H1 (cell line): ENCODE measurements around the gene C1orf21. TPM values are rescaled to one million over a fixed set of nuclear protein-coding genes. Genes with fewer than 3 reads are reported as not detected.
A peak's percentile ranks its signal among the peaks of the same experiment; 100 is the strongest.

Experiments used
- CTCF ChIA-PET: fragments of 300-600 bp; sonication (Branson Sonifier 250); formaldehyde crosslinking; loops from one replicate; lab custom pipeline; 2021; ENCODE audit not compliant: partially characterized antibody; lab: Charles Lee
- POLR2A ChIA-PET: fragments of 300-600 bp; sonication (Branson Sonifier 250); formaldehyde crosslinking; loops from one replicate; lab custom pipeline; 2021; ENCODE audit warnings: inconsistent platforms; ENCODE audit not compliant: partially characterized antibody; lab: Charles Lee
- DNase-seq, 2 experiments: peaks; one replicate each; pipeline versions ENCODE4 v3.0.0 to v3.0.0-alpha.2; 2010 to 2022; ENCODE audit warnings: low spot score in 2 of 2, low read depth in 1 of 2, mixed read lengths in 1 of 2
- FAIRE-seq: peaks from 2 replicates; lab custom pipeline; 2011; peaks lifted over from hg19 to GRCh38; lab: Jason Lieb, UNC
- H2AFZ ChIP-seq: 2 replicates; pipeline ENCODE4 v1.8.1; 2012; ENCODE audit warnings: low read length, inconsistent platforms
- H2AK5ac ChIP-seq: 2 replicates; pipeline ENCODE4 v1.6.1; 2013; ENCODE audit warnings: low read depth, low read length
- H2BK120ac ChIP-seq: replicated peaks from 2 replicates; pipeline ENCODE3; 2013; ENCODE audit warnings: low read depth, low read length, inconsistent platforms
- H2BK12ac ChIP-seq: 2 replicates; pipeline ENCODE4 v1.6.1; 2013; ENCODE audit warnings: low read depth, low read length
- H2BK15ac ChIP-seq: 2 replicates; pipeline ENCODE4 v1.6.1; 2013; ENCODE audit warnings: low read length
- H2BK20ac ChIP-seq: 2 replicates; pipeline ENCODE4 v1.6.1; 2013; ENCODE audit warnings: low read length
- H2BK5ac ChIP-seq: 2 replicates; pipeline ENCODE4 v1.6.1; 2013; ENCODE audit warnings: low read depth, low read length
- H3K14ac ChIP-seq: 2 replicates; pipeline ENCODE4 v1.6.1; 2013; ENCODE audit warnings: inconsistent platforms; ENCODE audit not compliant: insufficient read length
- H3K18ac ChIP-seq: 2 replicates; pipeline ENCODE4 v1.6.1; 2013; ENCODE audit warnings: low read length; ENCODE audit errors: extremely low read depth
- H3K23ac ChIP-seq: 2 replicates; pipeline ENCODE4 v1.6.1; 2013; ENCODE audit warnings: inconsistent platforms; ENCODE audit not compliant: insufficient read length
- H3K23me2 ChIP-seq: 2 replicates; pipeline ENCODE4 v1.6.1; 2013; ENCODE audit warnings: low read depth, low read length
- H3K27ac ChIP-seq: 2 replicates; pipeline ENCODE4 v1.6.1; 2011; ENCODE audit warnings: low read depth, low read length, inconsistent platforms
- H3K27me3 ChIP-seq, 4 experiments: replicated peaks in 1 of 4; 1 replicate in 1 of 4; 2 replicates in 3 of 4; pipeline versions ENCODE4 v1.6.1 to v1.8.1; 2011 to 2013; ENCODE audit warnings: low read length in 3 of 4, mild to moderate bottlenecking in 3 of 4, inconsistent platforms in 2 of 4, mixed read lengths in 2 of 4, moderate library complexity in 1 of 4; ENCODE audit not compliant: control insufficient read depth in 3 of 4, insufficient read depth in 3 of 4; ENCODE audit errors: extremely low read depth in 1 of 4
- H3K36me3 ChIP-seq, 4 experiments: 2 replicates each; pipeline versions ENCODE4 v1.6.1 to v1.8.1; 2011 to 2013; ENCODE audit warnings: mild to moderate bottlenecking in 4 of 4, low read length in 3 of 4, moderate library complexity in 2 of 4, control low read depth in 1 of 4, inconsistent platforms in 1 of 4; ENCODE audit not compliant: insufficient read depth in 4 of 4, control insufficient read depth in 2 of 4
- H3K4ac ChIP-seq: replicated peaks from 2 replicates; pipeline ENCODE3; 2013; ENCODE audit warnings: low read length, low read depth, mixed read lengths, inconsistent platforms; ENCODE audit not compliant: insufficient read length
- H3K4me1 ChIP-seq, 4 experiments: replicated peaks in 1 of 4; 1 replicate in 1 of 4; 2 replicates in 3 of 4; pipeline versions ENCODE4 v1.6.1 to v1.8.1; 2011 to 2013; ENCODE audit warnings: low read length in 3 of 4, inconsistent platforms in 2 of 4, mixed read lengths in 1 of 4; ENCODE audit not compliant: insufficient read depth in 4 of 4, control insufficient read depth in 3 of 4
- H3K4me2 ChIP-seq, 2 experiments: 2 replicates each; pipeline versions ENCODE4 v1.6.1 to v1.8.1; 2011 to 2013; ENCODE audit warnings: low read depth in 2 of 2, low read length in 2 of 2, control low read depth in 1 of 2, inconsistent platforms in 1 of 2, mild to moderate bottlenecking in 1 of 2; ENCODE audit not compliant: insufficient read depth in 1 of 2
- H3K4me3 ChIP-seq, 4 experiments: fragments of 200-600, 300-600 bp in 1 of 4; sonication (generic), shearing (Covaris generic), sonication (Bioruptor Twin) in 1 of 4; 2 replicates each; pipeline versions ENCODE4 v1.5.1 to v1.8.1; 2011 to 2016; ENCODE audit warnings: low read length in 4 of 4, low read depth in 3 of 4, control low read depth in 2 of 4, inconsistent platforms in 2 of 4, mild to moderate bottlenecking in 2 of 4, mixed read lengths in 1 of 4, moderate library complexity in 1 of 4; ENCODE audit not compliant: insufficient read depth in 2 of 4; ENCODE audit errors: extremely low read depth in 1 of 4
- H3K56ac ChIP-seq: replicated peaks from 2 replicates; pipeline ENCODE3; 2013; ENCODE audit warnings: low read depth, mild to moderate bottlenecking, mixed read lengths, low read length, inconsistent platforms; ENCODE audit not compliant: insufficient read length
- H3K79me1 ChIP-seq: 2 replicates; pipeline ENCODE4 v1.6.1; 2013; ENCODE audit warnings: low read depth, low read length, control low read depth
- H3K79me2 ChIP-seq, 2 experiments: 2 replicates each; pipeline versions ENCODE4 v1.6.1 to v1.8.1; 2012 to 2013; ENCODE audit warnings: low read length in 2 of 2, mild to moderate bottlenecking in 2 of 2, inconsistent platforms in 1 of 2; ENCODE audit not compliant: insufficient read depth in 2 of 2, control insufficient read depth in 1 of 2
- H3K9ac ChIP-seq, 4 experiments: replicated peaks in 1 of 4; 1 replicate in 1 of 4; 2 replicates in 3 of 4; pipeline versions ENCODE4 v1.6.1 to v1.8.1; 2011 to 2013; ENCODE audit warnings: low read depth in 3 of 4, low read length in 3 of 4, control low read depth in 2 of 4, mild to moderate bottlenecking in 2 of 4, moderate library complexity in 2 of 4, inconsistent platforms in 1 of 4; ENCODE audit errors: extremely low read depth in 1 of 4
- H3K9me3 ChIP-seq, 2 experiments: 2 replicates each; pipeline versions ENCODE4 v1.6.1 to v1.8.1; 2012 to 2013; ENCODE audit warnings: mild to moderate bottlenecking in 2 of 2, moderate library complexity in 2 of 2, control low read depth in 1 of 2, inconsistent platforms in 1 of 2, low read depth in 1 of 2, low read length in 1 of 2, mixed read lengths in 1 of 2; ENCODE audit not compliant: insufficient read depth in 2 of 2
- H4K20me1 ChIP-seq, 2 experiments: replicated peaks in 1 of 2; 2 replicates each; pipeline versions ENCODE3 to v1.8.1; 2011 to 2013; ENCODE audit warnings: inconsistent platforms in 2 of 2, low read length in 2 of 2, mild to moderate bottlenecking in 1 of 2; ENCODE audit not compliant: insufficient read depth in 2 of 2, control insufficient read depth in 1 of 2
- H4K5ac ChIP-seq: 2 replicates; pipeline ENCODE4 v1.6.1; 2013; ENCODE audit warnings: low read length, low read depth, mixed read lengths, inconsistent platforms; ENCODE audit not compliant: insufficient read length
- H4K8ac ChIP-seq: 2 replicates; pipeline ENCODE4 v1.8.0; 2013; ENCODE audit warnings: mild to moderate bottlenecking, moderate library complexity, low read length, inconsistent platforms; ENCODE audit not compliant: insufficient read depth; ENCODE audit errors: extremely low read depth
- H4K91ac ChIP-seq: replicated peaks from 2 replicates; pipeline ENCODE3; 2013; ENCODE audit warnings: low read length, mixed read lengths, inconsistent platforms; ENCODE audit not compliant: insufficient read length
- ATF2 ChIP-seq: IDR thresholded peaks from 2 replicates; pipeline ENCODE4 v1.6.1; 2012; ENCODE audit warnings: low read length, inconsistent platforms
- CTCF ChIP-seq, 3 experiments: IDR thresholded peaks; 1 replicate in 2 of 3; 2 replicates in 1 of 3; pipeline versions ENCODE4 v1.5.1 to v1.6.1; 2011; ENCODE audit warnings: low read length in 3 of 3, mild to moderate bottlenecking in 3 of 3, inconsistent platforms in 2 of 3, low read depth in 1 of 3, moderate library complexity in 1 of 3; ENCODE audit not compliant: insufficient read depth in 1 of 3; ENCODE audit errors: control extremely low read depth in 1 of 3
- POLR2AphosphoS5 ChIP-seq: IDR thresholded peaks from 2 replicates; pipeline ENCODE4 v1.6.1; 2011; ENCODE audit warnings: low read depth, low read length
- TCF12 ChIP-seq: IDR thresholded peaks from 2 replicates; pipeline ENCODE4 v1.6.1; 2011; ENCODE audit warnings: low read depth, mild to moderate bottlenecking, low read length
- YY1 ChIP-seq: IDR thresholded peaks from 2 replicates; pipeline ENCODE4 v1.6.1; 2011; ENCODE audit warnings: low read depth, mild to moderate bottlenecking, low read length
- WGBS, 2 experiments: shearing (Covaris generic) in 1 of 2; methylation state at CpG; one replicate each; pipeline versions ENCODE4 v1.1.6 to v1.1.7; 2013 to 2015; ENCODE audit warnings: low lambda C conversion rate in 2 of 2, mixed read lengths in 2 of 2, inconsistent platforms in 1 of 2, low coverage in 1 of 2, missing lambda C conversion rate in 1 of 2; ENCODE audit not compliant: insufficient replicate concordance in 2 of 2, insufficient coverage in 1 of 2, insufficient read length in 1 of 2; ENCODE audit errors: extremely low coverage in 1 of 2, missing lambda C conversion rate in 1 of 2; 5-methylcytosine and 5-hydroxymethylcytosine counted together
- polyA plus RNA-seq, 7 experiments: library from polyadenylated mRNA; depleted of rRNA in 3 of 7; stranded (reverse) in 5 of 7; unstranded in 2 of 7; fragments of >200 nt in 5 of 7; fragments of 200-250 nt in 2 of 7; gene quantifications; 1 replicate in 5 of 7; 2 replicates in 1 of 7; 4 replicates in 1 of 7; pipeline versions ENCODE4 v1.2.1 to v1.2.3, GENCODE V29; 2011 to 2013; ENCODE audit warnings: missing spikeins in 2 of 7, mixed read lengths in 2 of 7
- total RNA-seq: library from RNA; stranded (reverse); fragmentation: NEBNext Ultra II Directional; extraction: Animal tissue kit (Norgen Biotek cat#: 25700); gene quantifications from 2 replicates; pipeline ENCODE4 v1.2.1, GENCODE V29; 2021
- TF ChIP-seq, protein P1 (sequence below): IDR thresholded peaks from 2 replicates; pipeline ENCODE4 v1.6.1; 2012; ENCODE audit warnings: inconsistent platforms

C1orf21 gene
- total and polyA plus RNA-seq, 2 of the 8 experiments (the other 6 are each of a cell fraction or from before 2014, with no cell fraction given): 16.6 to 51.0 TPM

- Histone ChIP-seq H3K4me3 (peak overlapping the region in 1 of 4 experiments; percentile 21; a peak in 1 of 8 replicates), H3K9me3 (no peaks in the 10 kb centered on the region), H3K56ac (no peak overlapping the region), H3K18ac (peak overlapping the region; percentile 21; the same call in 1 of the 2 replicates), H3K4me1 (peaks cover 0 to 30% (median 21%) of the 10 kb centered on the region in 4 experiments; a peak in 4 of 7 replicates), H2BK20ac (no peak overlapping the region), H3K27ac (no peak overlapping the region), H3K36me3 (no peaks in the 10 kb centered on the region), H3K79me2 (peaks cover 8 to 68% of the 10 kb centered on the region in 2 experiments), H3K79me1 (peaks cover 3% of the 10 kb centered on the region; the same call in 1 of the 2 replicates), H3K14ac (no peak overlapping the region), H4K5ac (no peak overlapping the region), H3K9ac (no peak overlapping the region), H3K4me2 (peak overlapping the region; percentile 20 to 32), H3K4ac (no peak overlapping the region), H4K91ac (no peak overlapping the region), H3K23me2 (no peaks in the 10 kb centered on the region), H2BK5ac (peak overlapping the region; percentile 3; the same call in 1 of the 2 replicates), H2AK5ac (no peak overlapping the region), H4K20me1 (no peaks in the 10 kb centered on the region), H4K8ac (no peak overlapping the region), H2BK15ac (no peak overlapping the region), H3K27me3 (no peaks in the 10 kb centered on the region), H2AFZ (no peak overlapping the region), H3K23ac (no peak overlapping the region), H2BK12ac (no peak overlapping the region), H2BK120ac (no peak overlapping the region)
- peak; percentile 36 to 60 for DNase-seq
- 32% methylated on average over 10 of the region's 10 CpGs; no CpG with 5 or more reads in 1 of the 2 experiments for WGBS, 2 experiments
- CTCF ChIA-PET: interaction anchor here (0.8 to 2.8 kb wide), 12 partner anchors 11 to 286 kb away, joined by 3 to 10 read pairs (median 3); partner anchors contain the start of gene C1orf21
- POLR2A ChIA-PET: interaction anchor here (1.6 to 2.0 kb wide), 2 partner anchors 12 to 109 kb away, joined by 4 read pairs; no protein-coding TSS in a partner anchor
- FAIRE-seq: peak; percentile 93
- TF ChIP-seq TCF12 (peak; percentile 97), CTCF (IDR thresholded peaks at IDR 0.05; ENCODE audit: control extremely low read depth in 1 of 3, insufficient read depth in 1 of 3, low read depth in 1 of 3, low read length in 3 of 3) (peak; percentile 33 to 55 (median 42); a peak in 3 of 4 replicates), ATF2 (no peak), YY1 (peak; percentile 63; the same call in 1 of the 2 replicates), POLR2AphosphoS5 (peak; percentile 37; the same call in 1 of the 2 replicates)
- TF ChIP-seq, protein P1, sequence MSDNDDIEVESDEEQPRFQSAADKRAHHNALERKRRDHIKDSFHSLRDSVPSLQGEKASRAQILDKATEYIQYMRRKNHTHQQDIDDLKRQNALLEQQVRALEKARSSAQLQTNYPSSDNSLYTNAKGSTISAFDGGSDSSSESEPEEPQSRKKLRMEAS: 0 out of 2 replicates have a peak, but pooled peaks have one; percentile 33
Measured at GRCh38 chr1:184497959-184498723, 111.3 kb downstream of the C1orf21 start.
